Effector memory CD8-positive, alpha-beta T cell (primary cell): ENCODE results near the gene ABCA6.

ENCODE experiments used
- ATAC-seq: fragments of 150-1000 bp; cut with Tn5 transposase; replicated peaks from 2 replicates; pipeline ENCODE4 v1.10.0; 2021; ENCODE audit warnings: mild to moderate bottlenecking, moderate library complexity
- DNase-seq, 3 experiments: peaks; one replicate each; pipeline ENCODE4 v3.0.0; 2021
- H3K27ac Mint-ChIP-seq, 2 donors: one replicate each; pipeline ENCODE4 v1.8.0; 2022; ENCODE audit warnings: mild to moderate bottlenecking in 2 of 2, mixed read lengths in 2 of 2, moderate library complexity in 2 of 2
- H3K27me3 Mint-ChIP-seq, 2 donors: one replicate each; pipeline ENCODE4 v1.8.0; 2022; ENCODE audit warnings: mixed read lengths in 2 of 2
- H3K36me3 Mint-ChIP-seq: one replicate; pipeline ENCODE4 v1.8.0; 2022; ENCODE audit warnings: mild to moderate bottlenecking, moderate library complexity, mixed read lengths; ENCODE audit not compliant: insufficient read depth
- H3K4me1 Mint-ChIP-seq, 2 donors: one replicate each; pipeline ENCODE4 v1.8.0; 2022; ENCODE audit warnings: low read depth in 2 of 2, mixed read lengths in 2 of 2
- H3K4me3 Mint-ChIP-seq, 2 donors: one replicate each; pipeline ENCODE4 v1.8.0; 2022; ENCODE audit warnings: mild to moderate bottlenecking in 2 of 2, mixed read lengths in 2 of 2, moderate library complexity in 2 of 2
- H3K9me3 Mint-ChIP-seq, 2 donors: one replicate each; pipeline ENCODE4 v1.8.0; 2022; ENCODE audit warnings: mixed read lengths in 2 of 2

ABCA6 gene

GRCh38 chr17:69164206-69164605, 22.5 kb upstream of the ABCA6 start:
- no peak for ATAC-seq
- Mint-ChIP-seq H3K4me3 (no peak overlapping the region), H3K27ac (no peak overlapping the region), H3K36me3 (no peaks in the 10 kb centered on the region), H3K4me1 (no peaks in the 10 kb centered on the region), H3K9me3 (no peaks in the 10 kb centered on the region), H3K27me3 (peaks cover 0 to under 1% of the 10 kb centered on the region in 2 donors)
- no peak for DNase-seq

DNA sequence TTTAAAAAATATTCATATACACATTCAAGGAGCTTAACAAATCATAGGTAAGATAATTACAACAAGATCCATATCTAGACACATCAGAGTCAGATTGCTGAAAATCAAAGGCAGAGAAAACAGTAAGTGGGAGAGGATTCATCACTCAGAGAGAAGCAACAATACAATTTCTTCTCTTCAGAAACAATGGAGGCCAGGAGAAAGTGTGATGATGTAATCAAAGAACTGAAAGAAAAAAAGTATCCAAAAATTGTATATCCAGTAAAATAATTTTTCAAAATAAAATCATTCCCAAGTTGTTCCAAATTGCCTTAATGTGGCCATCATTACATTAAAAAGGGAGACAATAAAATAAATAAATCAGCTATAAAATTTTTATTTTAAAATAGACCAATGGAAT, 17.7 kb upstream of the ABCA6 start:
- no peak overlapping the region for H3K4me3 Mint-ChIP-seq
- no peak for ATAC-seq
- no peaks in the 10 kb centered on the region for H3K4me1 Mint-ChIP-seq
- no peaks in the 10 kb centered on the region for H3K27me3 Mint-ChIP-seq
- no peak for DNase-seq
- H3K27ac Mint-ChIP-seq = no peak overlapping the region
- H3K36me3 Mint-ChIP-seq = no peaks in the 10 kb centered on the region
- H3K9me3 Mint-ChIP-seq = no peaks in the 10 kb centered on the region

- no peak overlapping the region for H3K4me3 Mint-ChIP-seq
- H3K36me3 Mint-ChIP-seq = no peaks in the 10 kb centered on the region
- no peak for ATAC-seq
- H3K4me1 Mint-ChIP-seq = no peaks in the 10 kb centered on the region
- H3K9me3 Mint-ChIP-seq = no peaks in the 10 kb centered on the region
- no peaks in the 10 kb centered on the region for H3K27me3 Mint-ChIP-seq
- no peak overlapping the region for H3K27ac Mint-ChIP-seq
- DNase-seq = no peak
These were observed 12.6 kb upstream of the ABCA6 start for GRCh38 chr17:69154267-69154666.

DNA sequence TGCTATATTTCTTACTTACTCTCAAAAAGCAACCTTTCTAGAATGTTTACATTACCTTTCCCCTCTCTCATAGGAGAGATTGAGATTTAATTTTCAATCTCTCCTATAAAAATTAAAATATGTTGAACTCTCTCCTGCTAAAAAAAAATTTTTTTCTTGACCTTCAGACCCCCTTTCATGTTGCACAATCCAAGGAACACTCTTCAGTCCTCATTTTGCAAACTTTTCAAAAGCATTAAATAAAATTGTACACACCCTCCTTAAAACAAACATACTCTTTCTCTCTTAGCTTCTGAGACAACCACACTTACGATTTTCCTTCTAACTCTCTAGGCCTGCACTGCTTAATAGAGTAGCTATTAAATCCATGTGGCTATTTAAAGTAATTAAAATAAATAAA, 8.6 kb upstream of the ABCA6 start:
- Mint-ChIP-seq H3K36me3 (no peaks in the 10 kb centered on the region), H3K4me1 (no peaks in the 10 kb centered on the region), H3K27me3 (no peaks in the 10 kb centered on the region), H3K9me3 (no peaks in the 10 kb centered on the region), H3K27ac (no peak overlapping the region), H3K4me3 (no peak overlapping the region)
- no peak for ATAC-seq
- no peak for DNase-seq

DNA sequence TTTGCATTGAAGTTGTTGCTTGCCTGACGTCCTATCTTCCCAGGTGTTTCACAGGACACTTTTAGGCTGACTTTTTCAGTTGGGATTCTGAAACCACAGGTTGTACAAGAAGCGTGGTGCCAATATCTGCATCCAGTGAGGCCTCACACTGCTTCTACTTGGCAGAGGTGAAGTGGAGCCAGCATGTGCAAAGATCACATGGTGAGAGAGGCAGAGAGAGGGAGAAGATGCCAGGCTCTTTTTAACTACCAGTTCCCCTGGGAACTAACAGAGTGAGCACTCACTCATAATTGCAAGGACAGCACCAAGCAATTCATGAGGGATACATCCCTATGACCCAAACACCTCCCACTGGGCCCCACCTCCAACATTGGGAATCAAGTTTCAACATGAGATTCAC, 5.8 kb upstream of the ABCA6 start:
- DNase-seq = no peak
- no peaks in the 10 kb centered on the region for H3K9me3 Mint-ChIP-seq
- H3K36me3 Mint-ChIP-seq = no peaks in the 10 kb centered on the region
- H3K27ac Mint-ChIP-seq = no peak overlapping the region
- H3K4me1 Mint-ChIP-seq = no peaks in the 10 kb centered on the region
- H3K27me3 Mint-ChIP-seq = peaks cover 0 to 6% of the 10 kb centered on the region in 2 donors
- no peak overlapping the region for H3K4me3 Mint-ChIP-seq
- ATAC-seq = no peak

DNA sequence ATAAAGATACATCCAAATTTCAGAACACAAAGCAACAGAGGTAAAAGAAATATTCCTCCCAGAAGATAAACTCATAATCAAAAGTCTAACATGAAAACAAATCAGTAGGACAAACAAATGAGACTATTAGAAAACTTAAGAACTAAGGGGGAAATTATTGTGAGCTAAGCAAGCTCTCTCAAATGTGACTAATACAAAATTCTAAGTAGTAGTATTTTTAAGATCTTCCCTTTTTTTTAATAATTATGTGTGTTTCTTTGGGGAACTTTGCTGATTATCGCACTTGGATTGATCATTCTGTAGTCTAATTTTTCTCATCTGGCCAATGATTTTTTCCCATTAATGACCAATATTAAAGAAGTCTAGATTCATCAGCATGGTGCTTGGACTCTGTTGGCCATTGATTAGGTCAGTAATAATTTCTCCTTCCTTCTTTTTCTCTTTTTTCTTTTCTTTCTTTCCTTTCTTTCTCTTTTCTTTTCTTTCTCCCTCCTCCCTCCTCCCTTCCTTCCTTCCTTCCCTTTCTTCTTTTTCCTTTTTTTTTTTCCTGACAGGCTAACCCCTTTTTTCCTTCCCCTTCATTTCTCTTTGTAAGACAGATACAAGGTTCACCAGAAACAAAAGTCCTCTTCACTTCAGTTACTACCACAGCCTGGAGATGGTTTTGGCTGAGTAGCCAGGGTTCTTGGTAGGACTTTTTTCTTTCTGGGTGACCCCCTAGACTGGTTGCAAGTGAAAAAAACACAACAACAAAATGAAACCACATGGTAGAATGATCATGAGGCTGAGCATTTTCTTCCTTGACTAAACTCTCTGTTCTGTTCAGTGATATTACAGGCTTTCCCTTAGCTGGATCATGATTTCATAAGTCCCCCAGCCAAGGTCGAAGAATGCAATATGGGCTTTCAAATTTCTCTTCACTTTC, 2.9 kb upstream of the ABCA6 start:
- Mint-ChIP-seq H3K27ac (no peak overlapping the region), H3K9me3 (no peaks in the 10 kb centered on the region), H3K36me3 (no peaks in the 10 kb centered on the region), H3K27me3 (peaks cover 0 to 11% of the 10 kb centered on the region in 2 donors), H3K4me3 (no peak overlapping the region), H3K4me1 (no peaks in the 10 kb centered on the region)
- ATAC-seq (no peak), DNase-seq (no peak)

DNA sequence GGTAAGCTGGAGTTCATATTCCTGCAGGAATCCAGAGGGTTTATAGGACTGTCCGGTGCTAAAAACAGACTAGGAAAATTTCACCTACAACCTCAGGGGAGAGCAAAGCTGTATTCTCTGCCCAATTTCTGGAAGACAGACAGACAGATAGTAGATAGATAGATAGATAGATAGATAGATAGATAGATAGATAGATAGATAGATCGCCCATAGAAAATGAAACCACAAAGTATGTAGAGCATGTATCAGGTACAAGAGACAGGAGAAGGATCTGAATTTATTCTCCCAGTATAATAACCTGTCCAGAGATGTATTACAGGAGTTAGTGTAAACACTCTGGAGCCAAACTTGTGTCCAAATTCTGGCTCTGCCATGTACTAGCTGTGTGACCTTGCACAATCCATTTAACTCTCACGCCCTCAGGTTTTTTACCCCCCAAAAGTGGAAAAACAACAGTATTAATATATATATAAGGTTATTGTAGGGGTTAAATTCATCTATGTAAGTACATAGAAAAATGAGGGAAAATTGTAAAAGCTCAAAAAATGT, 2.1 kb upstream of the ABCA6 start:
- Mint-ChIP-seq H3K36me3 (no peaks in the 10 kb centered on the region), H3K27ac (no peak overlapping the region), H3K9me3 (no peaks in the 10 kb centered on the region), H3K27me3 (peaks cover 0 to 11% of the 10 kb centered on the region in 2 donors), H3K4me1 (no peaks in the 10 kb centered on the region), H3K4me3 (no peak overlapping the region)
- DNase-seq = no peak
- no peak for ATAC-seq

GRCh38 chr17:69143151-69143550, 1.5 kb upstream of the ABCA6 start:
- no peak for DNase-seq
- no peak overlapping the region for H3K4me3 Mint-ChIP-seq
- peaks cover 0 to 11% of the 10 kb centered on the region in 2 donors for H3K27me3 Mint-ChIP-seq
- no peaks in the 10 kb centered on the region for H3K4me1 Mint-ChIP-seq
- no peak overlapping the region for H3K27ac Mint-ChIP-seq
- no peaks in the 10 kb centered on the region for H3K36me3 Mint-ChIP-seq
- no peaks in the 10 kb centered on the region for H3K9me3 Mint-ChIP-seq
- no peak for ATAC-seq

DNA sequence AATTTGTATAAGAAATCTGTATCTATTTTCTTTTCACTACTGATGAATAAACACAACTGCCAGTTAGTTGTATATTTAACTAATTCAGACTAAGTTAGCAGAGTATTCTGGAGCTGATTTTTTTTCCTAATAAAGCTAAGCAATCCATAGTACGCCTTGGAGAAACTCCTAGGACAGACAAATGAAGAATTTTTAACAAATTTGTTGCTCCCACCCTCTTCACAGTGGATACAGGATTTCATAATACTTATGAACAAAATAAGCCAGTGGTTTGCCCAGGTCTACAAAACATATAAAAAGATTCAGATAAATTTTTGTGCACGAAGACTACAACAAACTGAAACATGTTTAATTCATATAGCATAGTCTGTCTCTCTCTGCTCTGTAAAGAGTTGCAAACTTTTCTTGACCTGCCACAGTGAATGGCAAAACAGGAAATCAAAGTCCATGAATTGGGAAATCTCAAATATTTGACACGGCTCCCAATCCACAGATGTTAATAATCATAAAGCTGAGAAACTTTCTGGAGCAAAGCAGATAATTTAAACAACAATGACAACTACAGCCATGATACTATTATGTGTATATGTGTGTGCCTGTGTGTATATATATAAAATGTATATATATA, 594 bp upstream of the ABCA6 start:
- ATAC-seq = no peak
- Mint-ChIP-seq H3K4me1 (no peaks in the 10 kb centered on the region), H3K36me3 (no peaks in the 10 kb centered on the region), H3K27me3 (peaks cover 0 to 11% of the 10 kb centered on the region in 2 donors), H3K4me3 (no peak overlapping the region), H3K9me3 (no peaks in the 10 kb centered on the region), H3K27ac (no peak overlapping the region)
- DNase-seq = no peak

DNA sequence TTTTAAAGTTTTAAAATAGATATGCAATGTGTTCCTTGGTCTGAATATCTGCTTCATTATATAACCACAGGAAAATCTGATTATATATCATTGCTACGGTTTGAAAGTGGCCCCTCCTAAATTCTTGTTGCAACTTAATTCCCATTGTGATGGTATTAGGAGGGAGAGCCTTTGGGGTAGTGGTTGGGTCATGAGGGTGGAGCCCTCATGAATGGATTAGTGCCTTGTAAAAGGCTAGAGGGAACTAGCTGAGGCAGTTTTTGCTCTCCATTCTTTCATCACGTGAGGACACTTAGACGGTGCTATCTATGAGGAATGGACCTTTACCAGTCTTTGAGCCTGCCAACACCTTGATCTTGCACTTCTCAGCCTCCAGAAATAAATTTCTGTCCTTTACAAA, 7.6 kb downstream of the ABCA6 start:
- Mint-ChIP-seq H3K4me3 (no peak overlapping the region), H3K27ac (no peak overlapping the region), H3K27me3 (peaks cover 0 to 8% of the 10 kb centered on the region in 2 donors), H3K4me1 (no peaks in the 10 kb centered on the region), H3K9me3 (no peaks in the 10 kb centered on the region), H3K36me3 (no peaks in the 10 kb centered on the region)
- no peak for ATAC-seq
- DNase-seq = no peak

DNA sequence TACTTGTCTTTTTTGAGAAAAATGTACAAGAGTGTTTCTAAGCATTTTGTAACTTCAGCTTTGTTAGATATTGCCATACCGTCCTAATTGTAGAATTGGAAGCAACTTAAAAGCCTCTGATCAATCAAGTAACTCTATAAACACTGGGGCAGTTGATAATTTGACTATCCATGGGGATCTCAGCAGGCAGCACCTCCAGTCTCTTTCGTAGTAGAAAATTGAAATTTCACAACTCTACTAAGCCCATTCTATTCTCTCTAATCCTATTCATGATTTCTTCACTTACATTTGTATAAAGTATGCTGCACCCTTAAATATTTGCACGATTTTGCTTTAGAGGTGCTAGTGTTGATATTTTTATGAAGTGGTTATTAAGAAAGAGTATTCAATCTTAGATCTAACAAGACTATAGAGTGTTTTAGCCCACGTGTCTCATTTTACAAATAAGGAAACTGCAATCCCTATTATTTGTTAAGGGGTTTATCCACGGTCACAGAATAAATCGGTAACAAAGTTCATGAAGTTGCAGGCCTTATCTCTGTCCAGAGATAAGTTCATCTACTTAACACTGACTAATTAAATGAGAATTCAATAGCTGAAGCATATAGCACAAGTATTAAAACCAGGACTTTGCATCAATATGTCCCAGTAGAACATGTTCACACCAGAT, 10.9 kb downstream of the ABCA6 start:
- H3K27me3 Mint-ChIP-seq = peaks cover 0 to 6% of the 10 kb centered on the region in 2 donors

GRCh38 chr17:69123626-69124025, 18.1 kb downstream of the ABCA6 start:
- DNase-seq (no peak), ATAC-seq (no peak)
- H3K9me3 Mint-ChIP-seq = no peaks in the 10 kb centered on the region
- H3K4me1 Mint-ChIP-seq = no peaks in the 10 kb centered on the region
- no peak overlapping the region for H3K4me3 Mint-ChIP-seq
- H3K27ac Mint-ChIP-seq = no peak overlapping the region
- peaks cover 0 to 14% of the 10 kb centered on the region in 2 donors for H3K27me3 Mint-ChIP-seq
- no peaks in the 10 kb centered on the region for H3K36me3 Mint-ChIP-seq

More for the DNA sequence above, 10.9 kb downstream of the ABCA6 start:
- Mint-ChIP-seq H3K4me3 (no peak overlapping the region), H3K9me3 (no peaks in the 10 kb centered on the region), H3K27ac (no peak overlapping the region), H3K4me1 (no peaks in the 10 kb centered on the region), H3K36me3 (no peaks in the 10 kb centered on the region)
- no peak for DNase-seq
- ATAC-seq = no peak

DNA sequence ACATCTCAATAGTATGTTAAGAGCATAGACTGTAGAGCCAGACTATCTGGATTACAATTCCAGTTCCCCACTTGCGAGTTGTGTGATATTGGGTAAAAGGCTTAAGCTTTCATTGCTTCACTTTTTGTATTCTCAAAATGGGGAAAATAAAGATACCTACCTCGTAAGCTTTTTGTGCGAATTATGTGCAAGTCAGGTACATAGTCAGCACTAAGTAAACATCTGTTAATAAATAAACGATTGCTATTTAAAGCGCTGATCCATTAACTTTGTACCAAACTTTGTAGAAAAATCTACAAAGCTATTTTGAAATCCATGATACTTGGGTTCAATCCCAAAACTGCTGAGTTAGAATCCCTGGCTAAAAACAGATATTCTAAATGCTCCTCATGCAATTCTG, 19.6 kb downstream of the ABCA6 start:
- Mint-ChIP-seq H3K9me3 (no peaks in the 10 kb centered on the region), H3K4me3 (no peak overlapping the region), H3K27ac (no peak overlapping the region), H3K27me3 (peaks cover 0 to 14% of the 10 kb centered on the region in 2 donors), H3K4me1 (no peaks in the 10 kb centered on the region), H3K36me3 (no peaks in the 10 kb centered on the region)
- DNase-seq (no peak), ATAC-seq (no peak)
